ENCODE results near the gene ZNF106.

The ZNF106 gene

GRCh38 chr15:42508263-42508690 is 17.3 kb upstream of the ZNF106 start:
- TF ChIP-seq CTCF (conservative IDR thresholded peaks at IDR 0.05; ENCODE audit: low read depth, low read length), result no peak
- peak; percentile 52 for DNase-seq (ENCODE audit: low read depth)
- H3K4me3 ChIP-seq (ENCODE audit: low read depth, low read length), result no peak overlapping the region

DNA sequence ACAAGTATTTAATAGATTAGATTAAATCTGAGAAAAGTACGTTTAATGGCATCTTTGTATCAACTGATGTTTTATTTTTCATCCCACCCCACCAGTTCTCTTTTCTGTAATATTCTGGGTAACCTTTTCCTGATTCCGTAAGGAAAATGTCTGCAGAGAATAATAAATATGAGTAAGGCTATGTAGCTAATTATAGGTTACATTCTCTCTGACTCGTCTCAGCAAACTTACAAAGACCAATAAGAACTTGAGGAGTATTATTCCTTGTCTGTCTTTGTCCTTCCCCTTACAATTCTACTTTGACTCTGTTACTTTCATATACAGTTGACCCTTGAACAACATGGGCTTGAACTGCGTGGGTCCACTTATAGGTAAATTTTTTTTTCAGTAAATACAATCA is 16.6 kb upstream of the ZNF106 start:
- TF ChIP-seq CTCF (conservative IDR thresholded peaks at IDR 0.05; ENCODE audit: low read depth, low read length), result no peak
- DNase-seq (ENCODE audit: low read depth), result no peak
- no peak overlapping the region for H3K4me3 ChIP-seq (ENCODE audit: low read depth, low read length)

DNA sequence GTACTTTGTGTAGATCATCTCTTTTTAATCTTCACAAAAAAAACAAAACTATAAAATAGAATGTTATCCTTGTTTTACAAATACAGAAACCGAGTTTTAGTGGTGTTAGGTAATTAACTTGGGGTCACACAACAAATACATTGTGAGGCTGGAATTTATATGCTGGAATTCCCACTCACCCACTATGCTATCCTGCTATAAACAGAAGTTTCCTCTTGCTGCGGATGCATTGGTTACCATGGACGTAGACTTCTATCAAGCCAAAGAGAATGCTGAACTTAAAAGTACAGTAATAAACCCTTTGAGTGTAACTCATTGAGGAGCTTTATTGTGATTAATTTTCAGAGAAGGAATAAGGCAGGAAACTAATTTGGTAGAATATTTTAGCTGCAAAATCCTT is 13.7 kb upstream of the ZNF106 start:
- TF ChIP-seq CTCF (conservative IDR thresholded peaks at IDR 0.05; ENCODE audit: low read depth, low read length), result no peak
- H3K4me3 ChIP-seq (ENCODE audit: low read depth, low read length), result no peak overlapping the region
- DNase-seq (ENCODE audit: low read depth), result peak; percentile 8

DNA sequence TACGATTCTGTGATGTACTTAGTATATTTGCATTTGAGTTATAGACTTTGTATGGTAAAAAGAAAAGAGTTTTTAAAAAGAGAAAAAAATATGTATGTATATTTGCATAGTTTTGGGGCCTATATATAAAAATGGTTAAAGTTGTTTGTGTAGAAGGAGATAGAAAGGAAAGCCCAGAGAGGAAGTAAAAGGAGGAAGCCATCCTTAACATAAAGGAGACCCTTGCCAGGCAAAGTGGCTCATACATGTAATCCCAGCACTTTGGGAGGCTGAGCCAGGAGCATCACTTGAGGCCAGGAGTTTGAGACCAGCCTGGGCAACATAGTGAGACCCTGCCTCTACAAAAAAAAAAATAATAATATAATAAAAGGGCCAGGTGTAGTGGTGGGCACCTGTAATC is 12.9 kb upstream of the ZNF106 start:
- no peak overlapping the region for H3K4me3 ChIP-seq (ENCODE audit: low read depth, low read length)
- DNase-seq (ENCODE audit: low read depth), result no peak
- no peak for TF ChIP-seq CTCF (conservative IDR thresholded peaks at IDR 0.05; ENCODE audit: low read depth, low read length)

DNA sequence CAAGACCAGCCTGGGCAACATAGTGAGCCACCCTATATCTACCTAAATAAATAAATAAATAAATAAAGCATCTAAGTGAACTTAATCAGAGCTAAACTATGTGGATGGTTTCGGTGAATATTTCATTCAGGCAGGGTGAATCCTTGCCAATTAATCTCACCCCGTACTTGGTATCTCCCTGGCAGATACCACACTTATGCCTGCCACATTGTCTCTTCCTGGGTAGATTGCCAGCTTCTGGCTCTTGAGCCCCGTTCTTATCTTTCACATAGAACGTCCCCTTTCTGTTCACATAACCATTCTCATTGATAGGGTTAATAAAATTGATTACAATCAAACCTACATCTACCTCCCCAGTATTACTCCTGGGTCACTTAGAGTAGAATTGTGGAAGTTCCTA is 11.5 kb upstream of the ZNF106 start:
- no peak overlapping the region for H3K4me3 ChIP-seq (ENCODE audit: low read depth, low read length)
- no peak for DNase-seq (ENCODE audit: low read depth)
- no peak for TF ChIP-seq CTCF (conservative IDR thresholded peaks at IDR 0.05; ENCODE audit: low read depth, low read length)

- peak; percentile 39 for DNase-seq (ENCODE audit: low read depth)
- H3K4me3 ChIP-seq (ENCODE audit: low read depth, low read length), result no peak overlapping the region
- no peak for TF ChIP-seq CTCF (conservative IDR thresholded peaks at IDR 0.05; ENCODE audit: low read depth, low read length)
These were observed 9.1 kb upstream of the ZNF106 start for GRCh38 chr15:42499858-42500609.
